HepG2 (cell line): ENCODE data around the gene RBBP8NL. TPM values are rescaled to one million over a fixed set of nuclear protein-coding genes. Genes with fewer than 3 reads are reported as not detected.

Source experiments
- ATAC-seq: fragments of 200-7000 bp; cut with Tn5 transposase; 3 replicates; pipeline ENCODE4 v1.9.1; 2020; ENCODE audit warnings: mild to moderate bottlenecking, moderate library complexity
- BruUV-seq: library from RNA; stranded (reverse); fragments of 400-500 nt; replicated peaks from 2 replicates; lab custom pipeline; 2021; lab: Mats Ljungman, UMichigan
- CTCF ChIA-PET: fragments of 300-600 bp; formaldehyde crosslinking; extraction: SDS; loops from one replicate; lab custom pipeline; 2021; ENCODE audit warnings: low total read pairs, inconsistent platforms, low intra/inter-chr PET ratio; lab: Yijun Ruan, JAX
- POLR2A ChIA-PET: fragments of 350-600 bp; sonication (Branson Sonifier 250); formaldehyde crosslinking; loops from one replicate; lab custom pipeline; 2020; ENCODE audit warnings: antibody characterized with exemption, inconsistent platforms; lab: Yijun Ruan, JAX
- DNase-seq: peaks from one replicate; pipeline ENCODE4 v3.0.0-alpha.2; 2015; ENCODE audit warnings: low spot score
- FAIRE-seq: peaks from 3 replicates; lab custom pipeline; 2011; peaks lifted over from hg19 to GRCh38; lab: Jason Lieb, UNC
- H2AFZ ChIP-seq: one replicate; pipeline ENCODE4 v1.6.1; 2011; ENCODE audit warnings: low read length, inconsistent platforms
- H3K27ac ChIP-seq: fragments of 300-600 bp; 3 replicates; pipeline ENCODE4 v1.8.0; 2011; ENCODE audit warnings: mixed run types, mild to moderate bottlenecking, mixed read lengths, low read length, inconsistent platforms; ENCODE audit not compliant: insufficient read depth; ENCODE audit errors: extremely low read length
- H3K27me3 ChIP-seq, 2 experiments: fragments of 200-600 bp in 1 of 2; 2 replicates in 1 of 2; 3 replicates in 1 of 2; pipeline versions ENCODE4 v1.6.0 to v1.8.0; 2011; ENCODE audit warnings: low read length in 2 of 2, mild to moderate bottlenecking in 2 of 2, moderate library complexity in 2 of 2, inconsistent platforms in 1 of 2; ENCODE audit not compliant: insufficient read depth in 2 of 2, control insufficient read depth in 1 of 2
- H3K36me3 ChIP-seq, 2 experiments: fragments of 200-600 bp in 1 of 2; replicated peaks in 1 of 2; 2 replicates in 1 of 2; 3 replicates in 1 of 2; pipeline versions ENCODE4 v1.5.1 to v1.8.0; 2011; ENCODE audit warnings: low read length in 2 of 2, inconsistent platforms in 1 of 2; ENCODE audit not compliant: insufficient read depth in 2 of 2, control insufficient read depth in 1 of 2
- H3K4me1 ChIP-seq: 2 replicates; pipeline ENCODE4 v1.5.1; 2012; ENCODE audit warnings: low read length, inconsistent platforms; ENCODE audit not compliant: insufficient read depth
- H3K4me2 ChIP-seq: 2 replicates; pipeline ENCODE4 v1.6.0; 2011; ENCODE audit warnings: low read depth, low read length, inconsistent platforms
- H3K4me3 ChIP-seq, 3 experiments: fragments of 200-600 bp in 1 of 3; sonication (generic), shearing (Covaris generic) in 1 of 3; replicated peaks in 1 of 3; 2 replicates each; pipeline ENCODE4 v1.5.1; 2011 to 2016; ENCODE audit warnings: low read length in 3 of 3, inconsistent platforms in 2 of 3, low read depth in 2 of 3, mild to moderate bottlenecking in 2 of 3, control low read depth in 1 of 3, mixed read lengths in 1 of 3; ENCODE audit not compliant: insufficient read depth in 1 of 3
- H3K79me2 ChIP-seq: one replicate; pipeline ENCODE4 v1.6.1; 2011; ENCODE audit warnings: low read length, inconsistent platforms; ENCODE audit not compliant: insufficient read depth
- H3K9ac ChIP-seq: 2 replicates; pipeline ENCODE4 v1.6.0; 2011; ENCODE audit warnings: mild to moderate bottlenecking, low read depth, low read length, inconsistent platforms; ENCODE audit not compliant: insufficient read depth
- H3K9me3 ChIP-seq: 2 replicates; pipeline ENCODE4 v1.5.1; 2012; ENCODE audit warnings: mild to moderate bottlenecking, low read length
- H4K20me1 ChIP-seq: 2 replicates; pipeline ENCODE4 v1.6.0; 2011; ENCODE audit warnings: inconsistent platforms, mild to moderate bottlenecking, low read length, moderate library complexity; ENCODE audit not compliant: insufficient read depth
- ESRRA ChIP-seq: sonication (generic); formaldehyde crosslinking; IDR thresholded peaks from 2 replicates; pipeline ENCODE4 v1.5.1; 2020; ENCODE audit warnings: mild to moderate bottlenecking, low read depth, missing genetic modification reagents
- ETV5 ChIP-seq: IDR thresholded peaks from 2 replicates; pipeline ENCODE4 v1.6.1; 2018; ENCODE audit warnings: missing biosample characterization, missing genetic modification reagents, inconsistent platforms, borderline replicate concordance
- POLR2AphosphoS5 ChIP-seq: IDR thresholded peaks from 2 replicates; pipeline ENCODE4 v1.6.1; 2012; ENCODE audit warnings: low read depth, low read length
- TBX3 ChIP-seq: fragments of 450-650 bp; IDR thresholded peaks from 2 replicates; pipeline ENCODE4 v1.6.1; 2017; ENCODE audit warnings: antibody characterized with exemption, mild to moderate bottlenecking, inconsistent platforms, borderline replicate concordance
- ZFP1 ChIP-seq: IDR thresholded peaks from 2 replicates; pipeline ENCODE4 v1.6.1; 2016
- ZNF850 ChIP-seq: sonication (generic); formaldehyde crosslinking; conservative IDR thresholded peaks from 2 replicates; pipeline ENCODE4 v1.9.0; 2021; ENCODE audit warnings: mild to moderate bottlenecking, missing genetic modification reagents
- WGBS: methylation state at CpG from one replicate; pipeline ENCODE4 v1.1.6; 2017; ENCODE audit warnings: low lambda C conversion rate; 5-methylcytosine and 5-hydroxymethylcytosine counted together
- in situ Hi-C: cut with HindIII; loops from 2 replicates; pipeline ENCODE4 v1.10.0; 2017; ENCODE audit warnings: low pct_unique_long_range_greater_than_20kb; ENCODE audit not compliant: extremely low pct_ligation_motif_present
- intact Hi-C: fragments of 100-400 bp; cut with micrococcal nuclease; formaldehyde crosslinking; loops from one replicate; pipeline ENCODE4 v1.10.0; 2022; ENCODE audit not compliant: unreplicated experiment
- polyA plus RNA-seq, 8 experiments: library from polyadenylated mRNA; depleted of rRNA in 3 of 8; stranded (reverse) in 7 of 8; unstranded in 1 of 8; fragments of >200 nt; fragmentation: Illumina TruSeq in 4 of 8; extraction: Trizol in 4 of 8; gene quantifications; 2 replicates each; pipeline versions ENCODE4 v1.2.1 to v1.2.3, GENCODE V29; 2011 to 2016; ENCODE audit warnings: low read depth in 4 of 8, missing spikeins in 1 of 8, mixed read lengths in 1 of 8; ENCODE audit not compliant: insufficient read depth in 1 of 8
- total RNA-seq, 5 experiments: library from RNA; depleted of rRNA; stranded (reverse); fragments of >200 nt; fragmentation: Illumina TruSeq; extraction: Trizol; gene quantifications; 2 replicates each; pipeline ENCODE4 v1.2.3, GENCODE V29; 2016; ENCODE audit warnings: low read depth in 1 of 5
- TF ChIP-seq, protein P1 (sequence below): IDR thresholded peaks from 2 replicates; pipeline ENCODE4 v1.6.1; 2012; ENCODE audit warnings: low read length, improper control_type of control experiment
- TF ChIP-seq, protein P2 (sequence below): sonication (generic); formaldehyde crosslinking; IDR thresholded peaks from 2 replicates; pipeline ENCODE4 v1.5.1; 2020; ENCODE audit warnings: missing genetic modification reagents, mild to moderate bottlenecking, borderline replicate concordance
- TF ChIP-seq, protein P3 (sequence below): sonication (generic); formaldehyde crosslinking; IDR thresholded peaks from 2 replicates; pipeline ENCODE4 v1.9.0; 2022; ENCODE audit warnings: missing genetic modification reagents, mild to moderate bottlenecking, borderline replicate concordance
- TF ChIP-seq, protein P4 (sequence below): sonication (generic); formaldehyde crosslinking; conservative IDR thresholded peaks from 2 replicates; pipeline ENCODE4 v1.8.1; 2023; ENCODE audit warnings: missing genetic modification reagents
- TF ChIP-seq, protein P5 (sequence below): IDR thresholded peaks from 2 replicates; pipeline ENCODE4 v1.6.1; 2016; ENCODE audit warnings: mild to moderate bottlenecking, missing biosample characterization, missing genetic modification reagents

RBBP8NL gene
- total and polyA plus RNA-seq, 2 of the 13 experiments (the other 11 are each of a cell fraction or from before 2014, with no cell fraction given) = 0.69 to 0.86 TPM

DNA sequence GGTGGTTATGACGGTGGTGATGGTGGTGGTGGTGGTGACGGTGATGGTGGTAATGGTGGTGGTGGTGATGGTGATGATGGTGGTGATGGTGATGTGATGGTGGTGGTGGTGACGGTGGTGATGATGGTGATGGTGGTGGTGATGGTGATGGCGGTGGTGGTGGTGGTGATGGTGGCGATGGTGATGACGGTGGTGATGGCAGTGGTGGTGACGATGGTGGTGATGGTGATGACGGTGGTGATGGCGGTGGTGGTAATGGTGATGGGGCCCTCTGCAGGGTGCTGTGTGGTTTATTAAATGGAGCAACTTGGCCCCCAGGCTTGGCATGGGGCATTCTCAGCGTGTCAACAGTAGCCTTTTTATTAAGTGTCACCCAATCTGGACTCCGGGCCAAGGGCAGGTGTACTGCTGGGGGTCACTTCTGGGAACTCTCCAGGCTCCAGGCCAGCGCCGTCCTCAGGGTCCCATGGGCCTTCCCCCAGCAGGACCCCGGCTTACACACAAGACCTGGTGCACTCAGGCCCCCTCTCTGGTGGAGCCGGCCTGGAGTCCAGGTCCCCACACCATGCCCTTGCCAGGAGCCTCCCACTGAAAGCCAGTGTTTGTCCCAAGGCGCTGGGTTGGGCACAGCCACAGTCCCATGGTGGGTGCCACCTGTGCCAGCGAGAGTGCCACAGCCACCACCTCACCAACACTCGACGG lies 29.1 kb downstream of the RBBP8NL start (continued):
- TF ChIP-seq, protein P1, sequence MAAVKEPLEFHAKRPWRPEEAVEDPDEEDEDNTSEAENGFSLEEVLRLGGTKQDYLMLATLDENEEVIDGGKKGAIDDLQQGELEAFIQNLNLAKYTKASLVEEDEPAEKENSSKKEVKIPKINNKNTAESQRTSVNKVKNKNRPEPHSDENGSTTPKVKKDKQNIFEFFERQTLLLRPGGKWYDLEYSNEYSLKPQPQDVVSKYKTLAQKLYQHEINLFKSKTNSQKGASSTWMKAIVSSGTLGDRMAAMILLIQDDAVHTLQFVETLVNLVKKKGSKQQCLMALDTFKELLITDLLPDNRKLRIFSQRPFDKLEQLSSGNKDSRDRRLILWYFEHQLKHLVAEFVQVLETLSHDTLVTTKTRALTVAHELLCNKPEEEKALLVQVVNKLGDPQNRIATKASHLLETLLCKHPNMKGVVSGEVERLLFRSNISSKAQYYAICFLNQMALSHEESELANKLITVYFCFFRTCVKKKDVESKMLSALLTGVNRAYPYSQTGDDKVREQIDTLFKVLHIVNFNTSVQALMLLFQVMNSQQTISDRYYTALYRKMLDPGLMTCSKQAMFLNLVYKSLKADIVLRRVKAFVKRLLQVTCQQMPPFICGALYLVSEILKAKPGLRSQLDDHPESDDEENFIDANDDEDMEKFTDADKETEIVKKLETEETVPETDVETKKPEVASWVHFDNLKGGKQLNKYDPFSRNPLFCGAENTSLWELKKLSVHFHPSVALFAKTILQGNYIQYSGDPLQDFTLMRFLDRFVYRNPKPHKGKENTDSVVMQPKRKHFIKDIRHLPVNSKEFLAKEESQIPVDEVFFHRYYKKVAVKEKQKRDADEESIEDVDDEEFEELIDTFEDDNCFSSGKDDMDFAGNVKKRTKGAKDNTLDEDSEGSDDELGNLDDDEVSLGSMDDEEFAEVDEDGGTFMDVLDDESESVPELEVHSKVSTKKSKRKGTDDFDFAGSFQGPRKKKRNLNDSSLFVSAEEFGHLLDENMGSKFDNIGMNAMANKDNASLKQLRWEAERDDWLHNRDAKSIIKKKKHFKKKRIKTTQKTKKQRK = no peak
- TF ChIP-seq, all 625 proteins: peak for 3

DNA sequence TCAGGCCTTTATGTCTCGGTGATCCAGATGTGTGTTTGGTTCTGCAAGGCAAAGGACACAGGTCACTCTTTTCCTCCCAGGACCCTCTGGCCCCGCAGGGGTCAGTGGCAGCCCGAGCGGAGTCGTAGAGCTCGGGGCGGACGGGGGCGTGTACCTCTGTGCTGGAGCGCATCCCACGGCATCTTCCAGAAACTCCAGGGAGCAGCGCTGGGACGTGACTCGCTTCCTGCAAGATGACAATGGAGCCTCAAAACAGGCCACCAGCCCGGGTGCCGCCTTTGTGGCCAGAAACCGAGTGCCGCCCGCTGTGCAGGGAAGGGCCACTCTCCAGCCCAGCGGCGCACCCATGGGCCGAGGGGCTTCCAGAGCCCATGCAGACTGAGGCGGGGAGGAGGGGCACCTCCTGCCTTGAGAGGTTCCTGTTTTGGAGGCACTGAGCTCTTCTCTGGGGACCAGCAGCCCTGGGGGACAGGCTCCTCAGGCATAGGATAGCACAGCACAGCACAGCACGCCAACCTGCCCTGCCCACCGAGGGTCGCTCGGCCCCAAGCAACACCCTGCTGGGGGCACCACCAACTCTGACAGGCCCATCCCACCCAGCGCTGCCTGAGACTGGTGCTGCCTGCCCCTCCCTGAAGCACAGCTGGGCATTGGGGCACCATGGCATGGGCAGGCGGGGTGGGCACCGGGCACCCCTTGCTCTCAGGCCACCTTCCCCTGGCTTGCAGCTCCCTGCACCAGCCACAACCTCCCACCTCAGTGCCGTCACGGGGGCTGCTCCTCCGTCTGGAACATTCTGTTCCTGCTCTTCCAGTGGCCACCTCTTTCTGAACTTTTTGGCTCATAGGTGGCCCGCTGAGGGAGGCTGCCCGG lies 30.7 kb downstream of the RBBP8NL start:
- no peak overlapping the region for H3K4me2 ChIP-seq
- H3K36me3 ChIP-seq = peaks cover 4 to 9% of the 10 kb centered on the region in 2 experiments; a peak in 4 of 5 replicates
- intact Hi-C loops (no loop called here), in situ Hi-C loops (no loop called here)
- H3K4me1 ChIP-seq = no peaks in the 10 kb centered on the region
- no peak overlapping the region for H3K9ac ChIP-seq
- no peaks in the 10 kb centered on the region for H3K79me2 ChIP-seq
- H2AFZ ChIP-seq = no peak overlapping the region
- no peak for ATAC-seq
- no peaks in the 10 kb centered on the region for H3K9me3 ChIP-seq
- no peak for FAIRE-seq
- whole genome bisulfite sequencing = 94% methylated on average over 33 of the region's 35 CpGs
- no peak overlapping the region for H3K27ac ChIP-seq
- H3K4me3 ChIP-seq = no peak overlapping the region
- no peaks in the 10 kb centered on the region for H3K27me3 ChIP-seq
- H4K20me1 ChIP-seq = no peaks in the 10 kb centered on the region
- no peak for DNase-seq
- ChIA-PET POLR2A (no interaction called here), CTCF (interaction anchor here (1.5 kb wide), 1 partner anchor 9 kb away, joined by 6 read pairs; no protein-coding TSS in a partner anchor)
- no TSS peak for BruUV-seq
- no peak for TF ChIP-seq TBX3
- no peak for TF ChIP-seq ZFP1
- no peak for TF ChIP-seq ESRRA
- no peak for TF ChIP-seq POLR2AphosphoS5
- TF ChIP-seq, protein P2, sequence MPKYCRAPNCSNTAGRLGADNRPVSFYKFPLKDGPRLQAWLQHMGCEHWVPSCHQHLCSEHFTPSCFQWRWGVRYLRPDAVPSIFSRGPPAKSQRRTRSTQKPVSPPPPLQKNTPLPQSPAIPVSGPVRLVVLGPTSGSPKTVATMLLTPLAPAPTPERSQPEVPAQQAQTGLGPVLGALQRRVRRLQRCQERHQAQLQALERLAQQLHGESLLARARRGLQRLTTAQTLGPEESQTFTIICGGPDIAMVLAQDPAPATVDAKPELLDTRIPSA (CRISPR knock-in tag) = no peak
- TF ChIP-seq, protein P3, sequence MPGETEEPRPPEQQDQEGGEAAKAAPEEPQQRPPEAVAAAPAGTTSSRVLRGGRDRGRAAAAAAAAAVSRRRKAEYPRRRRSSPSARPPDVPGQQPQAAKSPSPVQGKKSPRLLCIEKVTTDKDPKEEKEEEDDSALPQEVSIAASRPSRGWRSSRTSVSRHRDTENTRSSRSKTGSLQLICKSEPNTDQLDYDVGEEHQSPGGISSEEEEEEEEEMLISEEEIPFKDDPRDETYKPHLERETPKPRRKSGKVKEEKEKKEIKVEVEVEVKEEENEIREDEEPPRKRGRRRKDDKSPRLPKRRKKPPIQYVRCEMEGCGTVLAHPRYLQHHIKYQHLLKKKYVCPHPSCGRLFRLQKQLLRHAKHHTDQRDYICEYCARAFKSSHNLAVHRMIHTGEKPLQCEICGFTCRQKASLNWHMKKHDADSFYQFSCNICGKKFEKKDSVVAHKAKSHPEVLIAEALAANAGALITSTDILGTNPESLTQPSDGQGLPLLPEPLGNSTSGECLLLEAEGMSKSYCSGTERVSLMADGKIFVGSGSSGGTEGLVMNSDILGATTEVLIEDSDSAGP (CRISPR knock-in tag) = peak; percentile 26; the same call in 1 of the 2 replicates
- TF ChIP-seq, protein P4, sequence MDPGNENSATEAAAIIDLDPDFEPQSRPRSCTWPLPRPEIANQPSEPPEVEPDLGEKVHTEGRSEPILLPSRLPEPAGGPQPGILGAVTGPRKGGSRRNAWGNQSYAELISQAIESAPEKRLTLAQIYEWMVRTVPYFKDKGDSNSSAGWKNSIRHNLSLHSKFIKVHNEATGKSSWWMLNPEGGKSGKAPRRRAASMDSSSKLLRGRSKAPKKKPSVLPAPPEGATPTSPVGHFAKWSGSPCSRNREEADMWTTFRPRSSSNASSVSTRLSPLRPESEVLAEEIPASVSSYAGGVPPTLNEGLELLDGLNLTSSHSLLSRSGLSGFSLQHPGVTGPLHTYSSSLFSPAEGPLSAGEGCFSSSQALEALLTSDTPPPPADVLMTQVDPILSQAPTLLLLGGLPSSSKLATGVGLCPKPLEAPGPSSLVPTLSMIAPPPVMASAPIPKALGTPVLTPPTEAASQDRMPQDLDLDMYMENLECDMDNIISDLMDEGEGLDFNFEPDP = 0 out of 2 replicates have a peak, but pooled peaks have one; percentile 33
- 0 out of 2 replicates have a peak, but pooled peaks have one; percentile 9 for TF ChIP-seq ETV5 (CRISPR knock-in tag)
- TF ChIP-seq, protein P5, sequence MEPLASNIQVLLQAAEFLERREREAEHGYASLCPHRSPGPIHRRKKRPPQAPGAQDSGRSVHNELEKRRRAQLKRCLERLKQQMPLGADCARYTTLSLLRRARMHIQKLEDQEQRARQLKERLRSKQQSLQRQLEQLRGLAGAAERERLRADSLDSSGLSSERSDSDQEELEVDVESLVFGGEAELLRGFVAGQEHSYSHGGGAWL (CRISPR knock-in tag) = no peak
- no peak for TF ChIP-seq ZNF850 (CRISPR knock-in tag)
